T-helper 1 cell (primary cell): ENCODE measurements around the gene PLAC8.
"Not testable (repeated sequence)": the region's sequence is repeated elsewhere in the genome, so short reads cannot be mapped to it uniquely, and the experiment has no call there.

ENCODE experiments used
- DNase-seq, 5 donors: peaks; one replicate each; pipeline ENCODE4 v3.0.0-alpha.2; 2012 to 2020
- total RNA-seq, 4 donors: gene quantifications; one replicate each; lab custom pipeline; 2026; lab: John Stamatoyannopoulos, UW

The PLAC8 gene
- total RNA-seq = 81.1 to 149 (median 102) reads per million in 4 donors

DNA sequence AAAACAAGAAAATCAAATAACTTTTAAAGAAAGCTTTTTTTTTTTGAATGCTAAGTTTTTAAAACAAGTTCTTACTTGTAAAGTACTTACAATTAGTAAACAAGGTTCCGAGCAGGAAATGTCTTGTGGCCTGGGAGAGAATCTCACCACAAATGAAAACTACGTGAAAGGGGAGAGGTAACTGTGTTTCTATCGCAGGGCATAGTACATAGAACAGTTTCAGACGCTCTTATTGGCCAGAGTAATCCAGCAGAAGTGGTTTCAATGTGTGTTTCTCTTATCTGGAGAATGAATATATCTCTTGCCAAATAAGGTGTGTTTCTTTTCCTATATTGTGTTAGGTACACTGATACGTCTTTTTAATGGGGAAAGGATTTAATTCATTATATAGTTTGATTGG is at the start of gene PLAC8:
Gene PLAC8 (minus strand): TSS at position 154 of the 400 bp plus-strand sequence. CDS start 6,808 bp downstream, outside the sequence.
- peak in 4 of 5 donors; percentile 22 to 77 (median 34) for DNase-seq

GRCh38 chr4:83153417-83153816 is 38.9 kb upstream of the PLAC8 start:
- DNase-seq = no peak

- no peak for DNase-seq
Measured at GRCh38 chr4:83152746-83153145, 38.2 kb upstream of the PLAC8 start.

DNA sequence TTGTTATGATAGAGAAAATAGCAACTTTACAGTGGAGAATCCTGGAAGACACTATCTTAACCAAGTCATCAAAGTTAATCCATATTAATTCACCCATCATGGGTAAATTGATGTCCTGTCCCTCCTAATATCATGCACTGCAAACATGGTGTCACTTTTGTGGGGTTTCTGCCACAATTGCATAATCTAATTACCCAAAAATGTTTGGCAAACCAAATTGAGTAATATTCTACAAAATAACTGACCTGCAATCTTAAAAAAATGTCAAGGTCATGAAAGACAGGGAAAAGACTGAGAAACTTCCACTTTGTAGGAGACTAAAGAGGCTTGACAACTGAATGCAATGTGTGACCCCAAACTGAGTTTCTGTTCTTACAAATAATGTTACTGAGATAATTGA is 37.1 kb upstream of the PLAC8 start:
- no peak for DNase-seq

DNA sequence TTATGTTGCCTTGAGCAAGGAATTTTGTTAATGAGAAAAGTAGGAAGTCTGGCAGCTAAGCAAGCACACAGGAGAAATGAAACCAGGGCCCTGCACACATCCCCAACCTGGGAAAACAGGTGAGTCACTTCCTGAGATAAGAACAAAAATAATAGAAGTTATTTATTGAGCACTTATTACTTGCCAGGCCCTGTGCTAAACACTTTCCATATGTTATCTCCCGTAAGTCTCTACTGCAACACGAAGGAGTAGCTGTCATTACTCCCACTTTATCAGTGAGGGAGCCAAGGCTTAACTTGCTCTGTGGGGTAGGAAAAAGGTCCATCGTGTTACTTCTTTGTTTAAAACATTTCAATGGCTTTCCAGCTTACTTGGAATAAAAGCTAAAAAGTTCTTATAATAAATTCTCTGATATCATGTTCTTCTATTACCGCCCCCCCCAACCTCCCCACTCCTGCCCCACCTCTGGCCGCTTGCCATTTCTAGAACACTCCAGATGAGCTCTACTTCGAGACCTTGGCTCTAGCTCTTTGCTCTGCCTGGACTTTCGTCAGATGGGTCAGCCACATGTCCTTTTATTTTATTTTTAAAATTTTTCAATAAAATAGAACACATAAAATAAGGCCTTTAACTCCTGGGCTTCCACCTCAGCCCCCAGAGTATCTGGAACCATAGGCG is 36.3 kb upstream of the PLAC8 start:
- DNase-seq = no peak

- no peak for DNase-seq
Measured at GRCh38 chr4:83149865-83150652, 35.5 kb upstream of the PLAC8 start.

DNA sequence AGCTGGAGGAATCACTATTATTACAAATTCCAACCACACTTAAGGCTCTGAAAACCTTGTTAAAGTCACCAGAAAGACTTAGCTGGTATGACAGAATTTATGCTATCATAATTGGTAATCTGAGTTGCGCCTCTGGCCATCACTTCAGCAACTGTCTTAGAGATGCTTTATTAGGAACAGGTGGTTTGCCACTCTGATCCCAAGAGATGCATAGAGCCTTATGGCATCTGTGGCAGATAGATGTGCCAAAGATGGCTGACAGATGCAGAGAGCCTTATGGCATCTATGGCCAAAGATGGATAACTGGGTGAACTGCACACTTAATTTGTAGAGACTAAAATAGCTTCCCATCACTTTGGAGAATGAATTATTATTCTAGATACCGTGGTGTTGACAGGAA is 32.3 kb upstream of the PLAC8 start:
- no peak for DNase-seq

- not testable (repeated sequence) for DNase-seq
Measured at GRCh38 chr4:83145776-83146175, 31.2 kb upstream of the PLAC8 start.

- no peak for DNase-seq
Measured at GRCh38 chr4:83139514-83140156, 25.1 kb upstream of the PLAC8 start.

GRCh38 chr4:83138946-83139345 is 24.4 kb upstream of the PLAC8 start:
- no peak for DNase-seq

DNA sequence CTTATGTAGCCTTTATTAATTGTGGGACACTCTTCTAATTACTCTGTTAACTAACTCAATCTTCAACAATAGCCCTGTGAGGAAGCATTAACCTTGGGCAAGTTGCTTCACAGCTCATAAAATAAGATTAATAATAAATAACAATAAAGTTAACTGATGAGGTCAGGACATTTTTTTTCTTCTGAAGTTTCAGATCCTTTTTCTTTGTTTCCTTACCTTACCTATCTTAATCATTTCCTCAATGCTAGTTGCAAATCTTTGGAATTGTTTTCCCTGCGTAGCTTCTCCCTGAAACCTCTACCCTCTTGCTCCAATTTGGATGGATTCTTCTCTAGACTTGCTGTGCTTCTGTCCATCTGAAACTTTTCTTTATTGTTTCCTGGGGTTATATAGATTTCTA is 17.5 kb upstream of the PLAC8 start:
- no peak for DNase-seq

- DNase-seq = no peak
Measured at GRCh38 chr4:83129264-83129663, 14.7 kb upstream of the PLAC8 start.

- DNase-seq = no peak
Measured at GRCh38 chr4:83128240-83128929, 13.9 kb upstream of the PLAC8 start.

- DNase-seq = peak in 4 of 5 donors; percentile 22 to 62 (median 41)
Measured at GRCh38 chr4:83125738-83126141, 11.2 kb upstream of the PLAC8 start.

DNA sequence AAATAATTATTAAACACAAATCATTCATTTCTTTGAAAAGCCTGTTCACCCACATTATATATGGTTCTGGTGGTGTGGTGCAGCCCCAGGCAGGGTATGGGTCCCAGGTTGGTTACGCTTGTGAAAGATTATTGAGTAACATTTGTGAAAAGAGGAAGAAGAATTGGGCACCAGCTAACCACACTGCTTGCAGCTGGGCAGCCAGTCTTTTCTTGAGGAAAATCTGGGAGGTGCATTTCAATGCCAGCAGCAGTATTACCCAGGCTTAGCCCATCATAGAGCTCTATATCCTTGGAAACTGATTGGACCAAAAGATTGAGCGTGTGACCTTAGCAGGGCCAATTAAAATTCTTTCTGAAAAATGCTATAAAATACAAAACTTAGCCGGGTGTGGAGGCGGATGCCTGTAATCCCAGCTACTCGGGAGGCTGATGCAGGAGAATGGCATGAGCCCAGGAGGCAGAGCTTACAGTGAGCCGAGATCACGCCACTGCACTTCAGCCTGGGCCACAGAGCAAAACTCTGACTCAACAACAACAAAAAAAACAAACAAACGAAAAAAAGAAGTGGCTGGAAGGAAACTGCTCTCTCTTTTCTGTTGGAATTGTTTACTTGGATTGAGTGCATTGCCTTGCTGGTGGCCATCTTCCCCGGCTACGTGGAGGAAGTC is 9.7 kb upstream of the PLAC8 start:
- DNase-seq = no peak

DNA sequence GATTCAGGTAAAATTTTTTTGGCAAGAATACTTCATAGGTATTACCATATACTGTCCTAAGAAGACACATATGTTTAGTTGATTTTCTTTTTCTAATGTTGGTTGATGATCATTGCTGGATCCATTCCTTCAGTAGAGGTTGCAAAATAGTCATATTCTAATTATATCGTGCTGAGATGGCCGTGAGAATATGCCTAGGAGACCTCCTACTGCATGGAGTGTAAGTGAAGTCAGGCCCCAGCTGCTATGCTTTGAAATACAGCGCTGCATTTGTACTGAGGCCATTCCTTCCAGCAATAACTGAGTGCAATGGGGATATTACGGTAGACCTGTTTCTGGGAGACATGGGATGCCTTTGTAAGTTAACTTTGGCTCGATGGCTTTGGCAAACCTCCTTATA is 6.7 kb upstream of the PLAC8 start:
- no peak for DNase-seq

DNA sequence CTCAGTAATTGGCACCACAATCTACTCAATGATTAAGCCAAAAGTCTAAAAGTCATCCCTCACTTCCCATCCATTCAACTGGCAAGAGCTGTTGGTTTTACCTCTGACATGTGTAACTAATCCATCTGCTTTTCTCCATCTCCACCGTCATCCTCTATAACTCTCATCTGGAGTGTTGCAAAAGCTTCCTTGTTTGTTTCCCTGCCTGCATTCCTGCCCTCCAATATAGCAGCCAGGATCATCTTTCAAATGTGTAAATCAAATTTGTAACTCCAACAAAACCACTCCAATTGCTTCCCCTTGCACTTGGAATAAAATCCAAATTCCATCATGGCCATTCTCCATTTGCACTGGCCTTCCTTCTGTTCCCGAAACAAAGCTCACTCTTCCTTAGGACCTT is 4.3 kb upstream of the PLAC8 start:
- DNase-seq = no peak

- no peak for DNase-seq
Measured at GRCh38 chr4:83115656-83116285, 1.2 kb upstream of the PLAC8 start.

- no peak for DNase-seq
Measured at GRCh38 chr4:83115000-83115399, 471 bp upstream of the PLAC8 start.

DNA sequence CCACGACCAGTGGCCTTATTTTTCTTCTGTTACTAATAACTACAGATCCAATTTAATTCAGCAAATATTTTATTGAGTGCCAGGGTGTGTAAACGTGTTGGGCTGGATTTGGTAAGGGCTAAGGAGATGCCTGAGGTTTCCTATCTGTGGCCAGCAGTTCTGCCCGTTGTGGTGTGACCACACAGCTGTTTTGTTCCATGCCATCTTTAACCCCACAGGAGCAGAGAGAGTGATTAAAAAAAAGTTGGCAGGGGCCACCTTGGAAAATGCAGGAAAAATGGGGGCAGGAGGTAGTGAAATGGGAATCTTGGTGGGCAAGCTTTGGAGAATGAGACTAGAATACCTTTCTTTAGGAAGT is 1.1 kb downstream of the PLAC8 start:
- DNase-seq = peak in 1 of 5 donors; percentile 22

DNA sequence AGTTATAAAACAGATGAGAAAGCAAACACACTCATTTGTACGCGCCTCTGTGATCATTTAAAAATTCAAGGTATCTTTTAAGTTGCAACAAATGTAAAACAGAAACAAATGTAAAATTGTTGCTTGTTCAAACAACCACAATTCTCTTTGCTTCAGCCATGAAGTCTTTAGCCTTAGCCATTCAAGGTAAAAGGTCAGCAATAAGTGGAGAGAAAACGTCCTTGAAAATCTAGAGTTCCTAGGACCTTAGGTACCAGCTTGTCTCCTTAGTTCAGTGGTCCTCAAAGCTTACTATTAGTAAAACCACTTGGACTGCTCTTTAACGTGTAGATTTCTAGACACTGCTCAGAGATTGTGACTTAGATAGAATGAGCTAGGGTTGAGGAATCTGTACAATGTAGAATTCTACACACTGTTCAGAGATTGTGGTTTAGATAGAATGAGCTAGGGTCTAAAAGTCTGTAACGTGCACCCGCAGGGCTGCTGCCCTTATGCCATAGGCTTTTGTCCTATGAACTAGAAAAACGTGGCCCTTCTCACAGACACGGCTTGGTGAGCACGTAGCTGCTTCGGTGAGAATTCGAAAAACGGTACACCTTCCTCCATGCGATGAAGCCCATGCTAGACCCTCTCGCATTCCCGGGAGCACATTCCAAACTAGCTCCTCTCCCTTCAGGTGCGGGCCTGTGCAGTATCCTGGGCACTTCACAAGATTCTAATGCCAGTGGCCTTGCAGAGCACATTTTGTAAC is 1.7 kb downstream of the PLAC8 start:
- peak in 1 of 5 donors; percentile 49 for DNase-seq
